Hematopoietic multipotent progenitor cell treated with erythropoietin and hydrocortisone succinate and interleukin-3 and kit ligand, for 15 days (in vitro differentiated cells): ENCODE results near the gene POC1B.

Experiments used
- DNase-seq: peaks from one replicate; pipeline ENCODE4 v3.0.0-alpha.2; 2015; ENCODE audit warnings: low spot score

Gene POC1B

GRCh38 chr12:89384807-89385206 is 141.0 kb downstream of the POC1B start:
- no peak for DNase-seq

GRCh38 chr12:89384050-89384758 is 141.6 kb downstream of the POC1B start:
- DNase-seq: no peak

GRCh38 chr12:89383235-89384049 is 142.4 kb downstream of the POC1B start:
- DNase-seq: no peak

- no peak for DNase-seq
These were observed 143.5 kb downstream of the POC1B start for GRCh38 chr12:89382328-89382727.

GRCh38 chr12:89379839-89380467 is 145.9 kb downstream of the POC1B start:
- DNase-seq: no peak

- no peak for DNase-seq
These were observed 146.6 kb downstream of the POC1B start for GRCh38 chr12:89379148-89379838.

GRCh38 chr12:89376844-89377243 is 149.0 kb downstream of the POC1B start:
- no peak for DNase-seq

GRCh38 chr12:89376202-89376529 is 149.7 kb downstream of the POC1B start:
- DNase-seq: no peak

- no peak for DNase-seq
These were observed 151.9 kb downstream of the POC1B start for GRCh38 chr12:89373763-89374572.

- DNase-seq: no peak
These were observed 153.1 kb downstream of the POC1B start for GRCh38 chr12:89372584-89373370.

- DNase-seq: no peak
These were observed 155.0 kb downstream of the POC1B start for GRCh38 chr12:89370850-89371249.

GRCh38 chr12:89370421-89370831 is 155.4 kb downstream of the POC1B start:
- no peak for DNase-seq
